K562 (cell line): ENCODE results near the gene LEPR. TPM values are rescaled to one million over a fixed set of nuclear protein-coding genes. Genes with fewer than 3 reads are reported as not detected.

Source experiments
- ASH1L ChIP-seq: fragments of 450-650 bp; IDR thresholded peaks from 2 replicates; pipeline ENCODE4 v1.6.1; 2018; ENCODE audit warnings: borderline replicate concordance, mild to moderate bottlenecking, low read depth; ENCODE audit not compliant: partially characterized antibody
- C11orf30 ChIP-seq: fragments of 450-650 bp; IDR thresholded peaks from 2 replicates; pipeline ENCODE4 v1.6.1; 2016; ENCODE audit warnings: low read depth, mild to moderate bottlenecking
- CREB5 ChIP-seq: fragments of 250-450 bp; sonication (Bioruptor Pico); IDR thresholded peaks from 2 replicates; pipeline ENCODE4 v1.5.0; 2020; ENCODE audit warnings: mild to moderate bottlenecking
- E2F6 ChIP-seq, 2 experiments: IDR thresholded peaks; 2 replicates each; pipeline ENCODE4 v1.6.1; 2011; ENCODE audit warnings: borderline replicate concordance in 1 of 2, control low read depth in 1 of 2, low read depth in 1 of 2, low read length in 1 of 2, mild to moderate bottlenecking in 1 of 2, mixed read lengths in 1 of 2, moderate library complexity in 1 of 2; ENCODE audit not compliant: insufficient read depth in 1 of 2, insufficient read length in 1 of 2, poor library complexity in 1 of 2, severe bottlenecking in 1 of 2; ENCODE audit errors: extremely low read depth in 1 of 2
- ERF ChIP-seq: fragments of 450-650 bp; formaldehyde crosslinking; IDR thresholded peaks from 2 replicates; pipeline ENCODE4 v1.4.0; 2020; ENCODE audit warnings: mild to moderate bottlenecking, mixed read lengths
- NFRKB ChIP-seq: fragments of 450-650 bp; IDR thresholded peaks from 2 replicates; pipeline ENCODE4 v1.6.1; 2016; ENCODE audit warnings: low read depth
- NR1H2 ChIP-seq: sonication (generic); formaldehyde crosslinking; IDR thresholded peaks from 2 replicates; pipeline ENCODE4 v1.4.0; 2020; ENCODE audit warnings: mild to moderate bottlenecking, missing genetic modification reagents
- NUFIP1 ChIP-seq: fragments of 450-650 bp; IDR thresholded peaks from 2 replicates; pipeline ENCODE4 v1.6.1; 2018; ENCODE audit not compliant: partially characterized antibody
- PYGO2 ChIP-seq: fragments of 450-650 bp; IDR thresholded peaks from 2 replicates; pipeline ENCODE4 v1.6.1; 2016; ENCODE audit warnings: mild to moderate bottlenecking, missing genetic modification characterization, moderate library complexity, missing compliant biosample characterization
- RBM14 ChIP-seq: fragments of 200-400 bp; formaldehyde crosslinking; IDR thresholded peaks from 2 replicates; pipeline ENCODE4 v1.6.1; 2018; ENCODE audit warnings: low read depth, mild to moderate bottlenecking, low read length, moderate library complexity, borderline replicate concordance; ENCODE audit not compliant: insufficient read depth
- RBM34 ChIP-seq: fragments of 200-400 bp; formaldehyde crosslinking; IDR thresholded peaks from 2 replicates; pipeline ENCODE4 v1.6.1; 2018; ENCODE audit warnings: low read length, borderline replicate concordance; ENCODE audit not compliant: insufficient read depth
- RNF2 ChIP-seq: sonication (generic); IDR thresholded peaks from 2 replicates; pipeline ENCODE4 v1.6.1; 2016
- RREB1 ChIP-seq: fragments of 250-450 bp; sonication (Bioruptor Pico); IDR thresholded peaks from 2 replicates; pipeline ENCODE4 v1.4.0; 2020
- SIX5 ChIP-seq, 2 experiments: IDR thresholded peaks; 2 replicates each; pipeline ENCODE4 v1.6.1; 2011; ENCODE audit warnings: low read length in 2 of 2, borderline replicate concordance in 1 of 2, low read depth in 1 of 2, mild to moderate bottlenecking in 1 of 2, moderate library complexity in 1 of 2; ENCODE audit not compliant: insufficient read depth in 1 of 2
- ZNF449 ChIP-seq: fragments of 250-450 bp; sonication (Bioruptor Pico); IDR thresholded peaks from 2 replicates; pipeline ENCODE4 v1.8.0; 2022; ENCODE audit warnings: moderate library complexity, mild to moderate bottlenecking, inconsistent platforms
- ZNF699 ChIP-seq: fragments of 250-450 bp; sonication (Bioruptor Pico); IDR thresholded peaks from 2 replicates; pipeline ENCODE4 v1.8.0; 2021; ENCODE audit warnings: mild to moderate bottlenecking, moderate library complexity; ENCODE audit not compliant: insufficient replicate concordance
- polyA plus RNA-seq, 8 experiments: library from polyadenylated mRNA; depleted of rRNA in 4 of 8; stranded (reverse) in 5 of 8; unstranded in 3 of 8; fragments of >200 nt; fragmentation: Nextera tagmentation in 2 of 8; fragmentation: Illumina TruSeq in 1 of 8; extraction: Ambion mirVana in 2 of 8; extraction: Trizol in 1 of 8; gene quantifications; 2 replicates each; pipeline versions ENCODE4 v1.2.1 to v1.2.3, GENCODE V29; 2011 to 2014; ENCODE audit warnings: inconsistent platforms in 1 of 8, missing spikeins in 1 of 8
- total RNA-seq, 7 experiments: library from RNA; depleted of rRNA in 6 of 7; stranded (reverse); fragments of >200 nt in 6 of 7; fragmentation: Illumina TruSeq in 2 of 7; extraction: Trizol in 2 of 7; gene quantifications; 2 replicates each; pipeline versions ENCODE4 v1.2.1 to v1.2.3, GENCODE V29; 2011 to 2021; ENCODE audit warnings: low replicate concordance in 1 of 7

The LEPR gene
- total and polyA plus RNA-seq, 9 of the 15 experiments (the other 6 are each of a cell fraction or from before 2014, with no cell fraction given): 12.2 to 111 (median 43.1) TPM

- TF ChIP-seq NR1H2 (CRISPR knock-in tag) (no peak), RBM14 (no peak), E2F6 (IDR thresholded peaks at IDR 0.05; ENCODE audit: borderline replicate concordance in 1 of 2, extremely low read depth in 1 of 2, insufficient read depth in 1 of 2, insufficient read length in 1 of 2, low read depth in 1 of 2, low read length in 1 of 2, poor library complexity in 1 of 2, severe bottlenecking in 1 of 2) (no peak), ZNF449 (CRISPR knock-in tag) (no peak), RNF2 (no peak), RBM34 (no peak), ZNF699 (CRISPR knock-in tag) (peak; percentile 69), NFRKB (no peak), NUFIP1 (no peak), RREB1 (CRISPR knock-in tag) (no peak), CREB5 (CRISPR knock-in tag) (no peak), PYGO2 (tag) (no peak), ERF (CRISPR knock-in tag) (no peak), SIX5 (IDR thresholded peaks at IDR 0.05; ENCODE audit: borderline replicate concordance in 1 of 2, insufficient read depth in 1 of 2, low read depth in 1 of 2, low read length in 2 of 2) (no peak), ASH1L (no peak), C11orf30 (0 out of 2 replicates have a peak, but pooled peaks have one; percentile 27)
These were observed 7.5 kb upstream of the LEPR start (continued) for GRCh38 chr1:65412984-65413375.
